ENCODE results near the gene CCT6B. TPM values are rescaled to one million over a fixed set of nuclear protein-coding genes. Genes with fewer than 3 reads are reported as not detected.

Gene CCT6B
- total and polyA plus RNA-seq, 2 of the 4 experiments (the other 2 are of a cell fraction): 0.72 to 1.1 TPM

DNA sequence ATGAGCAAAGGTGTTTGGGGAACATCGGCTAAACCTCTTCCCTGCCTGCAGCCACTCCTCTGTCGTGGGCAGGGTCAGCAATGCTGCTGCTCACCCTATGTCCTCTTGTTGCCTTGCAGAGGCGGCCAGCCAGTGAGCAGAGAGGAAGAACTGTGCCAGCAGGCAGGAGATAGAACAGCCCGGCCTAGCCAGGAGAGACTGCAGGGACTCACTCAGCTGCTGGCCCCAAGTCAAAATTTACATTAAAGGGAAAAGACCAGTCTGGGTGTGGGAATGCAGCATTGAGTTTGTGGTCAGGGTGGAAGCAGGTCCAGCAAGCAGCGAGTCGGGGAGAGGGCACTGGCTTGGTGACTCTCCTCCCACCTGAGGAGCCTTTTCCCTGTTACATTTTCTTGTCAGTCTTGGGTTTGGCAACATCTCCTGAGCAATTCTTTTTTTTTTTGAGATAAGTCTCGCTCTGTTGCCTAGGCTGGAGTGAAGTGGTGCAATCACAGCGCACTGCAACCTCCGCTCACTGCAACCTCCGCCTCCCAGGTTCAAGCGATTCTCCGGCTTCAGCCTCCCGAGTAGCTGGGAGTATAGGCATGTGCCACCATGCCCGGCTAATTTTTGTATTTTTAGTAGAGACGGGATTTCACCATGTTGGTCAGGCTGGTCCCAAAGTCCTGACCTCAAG lies 41.8 kb upstream of the CCT6B start:
- no peak overlapping the region for H2BK120ac ChIP-seq (ENCODE audit: low read depth, low read length)
- no peak for TF ChIP-seq MAFK (IDR thresholded peaks at IDR 0.05; ENCODE audit: low read depth, low read length)
- no peak for TF ChIP-seq CTCF (conservative IDR thresholded peaks at IDR 0.05; ENCODE audit: low read depth, low read length)
- TF ChIP-seq RFX5 (IDR thresholded peaks at IDR 0.05; ENCODE audit: low read depth, low read length): no peak
- TF ChIP-seq MAZ (IDR thresholded peaks at IDR 0.05; ENCODE audit: borderline replicate concordance, low read depth, low read length): no peak
- TF ChIP-seq, protein P1, sequence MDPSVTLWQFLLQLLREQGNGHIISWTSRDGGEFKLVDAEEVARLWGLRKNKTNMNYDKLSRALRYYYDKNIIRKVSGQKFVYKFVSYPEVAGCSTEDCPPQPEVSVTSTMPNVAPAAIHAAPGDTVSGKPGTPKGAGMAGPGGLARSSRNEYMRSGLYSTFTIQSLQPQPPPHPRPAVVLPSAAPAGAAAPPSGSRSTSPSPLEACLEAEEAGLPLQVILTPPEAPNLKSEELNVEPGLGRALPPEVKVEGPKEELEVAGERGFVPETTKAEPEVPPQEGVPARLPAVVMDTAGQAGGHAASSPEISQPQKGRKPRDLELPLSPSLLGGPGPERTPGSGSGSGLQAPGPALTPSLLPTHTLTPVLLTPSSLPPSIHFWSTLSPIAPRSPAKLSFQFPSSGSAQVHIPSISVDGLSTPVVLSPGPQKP (IDR thresholded peaks at IDR 0.05; ENCODE audit: borderline replicate concordance, low read depth, low read length): no peak
- TF ChIP-seq RAD21 (IDR thresholded peaks at IDR 0.05; ENCODE audit: low read length): no peak
- TF ChIP-seq BHLHE40 (IDR thresholded peaks at IDR 0.05; ENCODE audit: low read depth, low read length): no peak
- no peak for TF ChIP-seq CHD1 (IDR thresholded peaks at IDR 0.05; ENCODE audit: low read depth, low read length)
- TF ChIP-seq CEBPB (IDR thresholded peaks at IDR 0.05; ENCODE audit: low read depth, low read length): no peak
- TF ChIP-seq NFE2L2 (IDR thresholded peaks at IDR 0.05; ENCODE audit: low read depth, low read length): no peak
- TF ChIP-seq MXI1 (IDR thresholded peaks at IDR 0.05; ENCODE audit: borderline replicate concordance, low read depth, low read length): no peak
- TF ChIP-seq RCOR1 (IDR thresholded peaks at IDR 0.05; ENCODE audit: insufficient replicate concordance, low read length): no peak
- no peak for TF ChIP-seq POLR2A (IDR thresholded peaks at IDR 0.05; ENCODE audit: low read depth, low read length)
- TF ChIP-seq SMC3 (IDR thresholded peaks at IDR 0.05; ENCODE audit: low read depth, low read length): no peak
- TF ChIP-seq USF2 (IDR thresholded peaks at IDR 0.05; ENCODE audit: low read depth, low read length): no peak

More for the DNA sequence above, 41.8 kb upstream of the CCT6B start:
- Histone ChIP-seq H2AFZ (replicated peaks; ENCODE audit: low read length, poor library complexity) (peak overlapping the region; percentile 15), H2BK20ac (ENCODE audit: low read depth, low read length) (no peak overlapping the region), H2BK15ac (ENCODE audit: low read depth, low read length) (no peak overlapping the region), H3K9me1 (ENCODE audit: insufficient read depth, low read length) (peaks cover 8% of the 10 kb centered on the region), H2BK5ac (ENCODE audit: low read depth, low read length, poor library complexity, severe bottlenecking) (no peak overlapping the region), H3K4me3 (ENCODE audit: insufficient read depth, low read depth, low read length) (no peak overlapping the region), H4K91ac (ENCODE audit: insufficient read depth, low read depth, low read length) (no peak overlapping the region; the same call in 1 of the 2 replicates), H3K18ac (ENCODE audit: low read depth, low read length) (no peak overlapping the region), H3K9me3 (ENCODE audit: control insufficient read depth, insufficient read depth, low read length) (no peaks in the 10 kb centered on the region), H3K14ac (replicated peaks; ENCODE audit: low read depth, low read length) (no peak overlapping the region), H2AK5ac (ENCODE audit: low read depth, low read length) (0 out of 2 replicates have a peak overlapping the region, but pooled peaks have one; percentile 36), H3K4ac (ENCODE audit: low read depth, low read length) (peak overlapping the region; percentile 36), H3K9ac (ENCODE audit: low read depth, low read length) (no peak overlapping the region), H2AK9ac (replicated peaks; ENCODE audit: low read depth, low read length, poor library complexity) (peak overlapping the region; percentile 22), H3K56ac (ENCODE audit: extremely low read depth, insufficient read depth, low read length) (no peak overlapping the region), H4K5ac (ENCODE audit: low read depth, low read length) (no peak overlapping the region), H3K27me3 (ENCODE audit: control insufficient read depth, insufficient read depth, low read length) (no peaks in the 10 kb centered on the region), H4K8ac (ENCODE audit: low read depth in 2 of 2, low read length in 2 of 2) (no peak overlapping the region), H3K36me3 (ENCODE audit: control insufficient read depth, insufficient read depth, low read length) (peaks cover 46% of the 10 kb centered on the region), H3K27ac (ENCODE audit: insufficient read depth, low read length) (no peak overlapping the region; the same call in 1 of the 2 replicates), H3K4me1 (ENCODE audit: control insufficient read depth, insufficient read depth, low read length) (peaks cover 10% of the 10 kb centered on the region), H3K4me2 (ENCODE audit: low read depth, low read length) (no peak overlapping the region), H4K20me1 (ENCODE audit: insufficient read depth, low read length) (no peaks in the 10 kb centered on the region), H3K23ac (ENCODE audit: low read depth, low read length) (no peak overlapping the region), H3K79me1 (ENCODE audit: low read depth in 1 of 2, low read length in 2 of 2) (peaks cover 0 to 19% of the 10 kb centered on the region in 2 experiments; a peak in 2 of 4 replicates)
- ChIA-PET POLR2A (ENCODE audit: unreplicated experiment) (no interaction called here), CTCF (interaction anchor here (0.6 kb wide), 1 partner anchor 10 kb away, joined by 4 read pairs; no protein-coding TSS in a partner anchor)
- DNase-seq (peak; percentile 76), ATAC-seq (ENCODE audit: low read depth) (peak; percentile 65)
- in situ Hi-C loops (cut with MboI; ENCODE audit: low sequenced_read_pairs): no loop called here
- no TSS peak for BruUV-seq (replicated peaks)
- 74% methylated on average over 4 of the region's 15 CpGs; no CpG with 5 or more reads in 1 of the 2 experiments for WGBS, 2 experiments (ENCODE audit: extremely low coverage in 2 of 2, insufficient read length in 1 of 2)
- dilution Hi-C loops (cut with HindIII; ENCODE audit: low sequenced_read_pairs, unreplicated experiment): no loop called here
- intact Hi-C loops (cut with micrococcal nuclease): no loop called here

All from IMR-90 (cell line).